ENCODE measurements around the gene PTX3. TPM values are rescaled to one million over a fixed set of nuclear protein-coding genes. Genes with fewer than 3 reads are reported as not detected.

Gene PTX3
- total and polyA plus RNA-seq, 4 donors, result 0.17 to 0.66 (median 0.28) TPM; not detected in 1

DNA sequence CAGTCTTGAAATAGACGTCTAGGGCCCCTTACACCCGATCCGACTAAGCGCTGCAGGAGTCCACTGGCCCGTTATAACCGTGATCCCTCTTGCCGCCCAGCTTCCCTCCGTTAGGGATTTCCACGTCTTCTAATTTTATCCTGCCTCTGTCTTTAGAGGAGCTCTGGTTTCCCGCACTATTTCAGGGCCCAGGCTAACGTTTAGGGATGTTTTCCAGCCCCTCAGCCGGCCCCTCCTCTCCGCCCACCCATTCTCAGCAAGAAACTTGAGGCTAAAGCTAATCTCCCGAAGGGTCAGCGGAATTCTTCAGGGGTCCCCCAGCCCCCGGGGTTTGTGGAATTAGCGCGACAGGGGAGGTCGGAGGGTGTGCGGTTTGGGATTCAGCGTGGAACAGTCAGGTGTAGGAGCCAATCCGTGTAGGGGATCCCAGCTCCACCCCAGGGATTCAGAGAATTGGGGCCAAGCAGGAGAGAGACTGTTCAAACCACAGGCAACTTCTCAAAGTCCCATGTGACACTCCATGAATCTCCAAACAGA, 1.6 kb downstream of the PTX3 start:
- TF ChIP-seq, protein P1, sequence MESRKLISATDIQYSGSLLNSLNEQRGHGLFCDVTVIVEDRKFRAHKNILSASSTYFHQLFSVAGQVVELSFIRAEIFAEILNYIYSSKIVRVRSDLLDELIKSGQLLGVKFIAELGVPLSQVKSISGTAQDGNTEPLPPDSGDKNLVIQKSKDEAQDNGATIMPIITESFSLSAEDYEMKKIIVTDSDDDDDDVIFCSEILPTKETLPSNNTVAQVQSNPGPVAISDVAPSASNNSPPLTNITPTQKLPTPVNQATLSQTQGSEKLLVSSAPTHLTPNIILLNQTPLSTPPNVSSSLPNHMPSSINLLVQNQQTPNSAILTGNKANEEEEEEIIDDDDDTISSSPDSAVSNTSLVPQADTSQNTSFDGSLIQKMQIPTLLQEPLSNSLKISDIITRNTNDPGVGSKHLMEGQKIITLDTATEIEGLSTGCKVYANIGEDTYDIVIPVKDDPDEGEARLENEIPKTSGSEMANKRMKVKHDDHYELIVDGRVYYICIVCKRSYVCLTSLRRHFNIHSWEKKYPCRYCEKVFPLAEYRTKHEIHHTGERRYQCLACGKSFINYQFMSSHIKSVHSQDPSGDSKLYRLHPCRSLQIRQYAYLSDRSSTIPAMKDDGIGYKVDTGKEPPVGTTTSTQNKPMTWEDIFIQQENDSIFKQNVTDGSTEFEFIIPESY (IDR thresholded peaks at IDR 0.05), result no peak
- TF ChIP-seq FOXA1 (IDR thresholded peaks at IDR 0.05), result no peak
- TF ChIP-seq, protein P2, sequence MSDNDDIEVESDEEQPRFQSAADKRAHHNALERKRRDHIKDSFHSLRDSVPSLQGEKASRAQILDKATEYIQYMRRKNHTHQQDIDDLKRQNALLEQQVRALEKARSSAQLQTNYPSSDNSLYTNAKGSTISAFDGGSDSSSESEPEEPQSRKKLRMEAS (IDR thresholded peaks at IDR 0.05), result no peak
- TF ChIP-seq RXRA (IDR thresholded peaks at IDR 0.05), result no peak
- no peak for TF ChIP-seq NR2F2 (IDR thresholded peaks at IDR 0.05)
- no peak for TF ChIP-seq HNF4G (IDR thresholded peaks at IDR 0.05)
- TF ChIP-seq HNF4A (conservative IDR thresholded peaks at IDR 0.05), result no peak
- TF ChIP-seq EGR1 (IDR thresholded peaks at IDR 0.05; ENCODE audit: low read depth in 2 of 2), result no peak
- no peak for TF ChIP-seq GABPA (IDR thresholded peaks at IDR 0.05 in 1 of 2, conservative IDR thresholded peaks at IDR 0.05 in 1 of 2)
- TF ChIP-seq, protein P3, sequence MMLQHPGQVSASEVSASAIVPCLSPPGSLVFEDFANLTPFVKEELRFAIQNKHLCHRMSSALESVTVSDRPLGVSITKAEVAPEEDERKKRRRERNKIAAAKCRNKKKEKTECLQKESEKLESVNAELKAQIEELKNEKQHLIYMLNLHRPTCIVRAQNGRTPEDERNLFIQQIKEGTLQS (IDR thresholded peaks at IDR 0.05), result no peak
- TF ChIP-seq YY1 (IDR thresholded peaks at IDR 0.05), result no peak
- TF ChIP-seq, protein P4, sequence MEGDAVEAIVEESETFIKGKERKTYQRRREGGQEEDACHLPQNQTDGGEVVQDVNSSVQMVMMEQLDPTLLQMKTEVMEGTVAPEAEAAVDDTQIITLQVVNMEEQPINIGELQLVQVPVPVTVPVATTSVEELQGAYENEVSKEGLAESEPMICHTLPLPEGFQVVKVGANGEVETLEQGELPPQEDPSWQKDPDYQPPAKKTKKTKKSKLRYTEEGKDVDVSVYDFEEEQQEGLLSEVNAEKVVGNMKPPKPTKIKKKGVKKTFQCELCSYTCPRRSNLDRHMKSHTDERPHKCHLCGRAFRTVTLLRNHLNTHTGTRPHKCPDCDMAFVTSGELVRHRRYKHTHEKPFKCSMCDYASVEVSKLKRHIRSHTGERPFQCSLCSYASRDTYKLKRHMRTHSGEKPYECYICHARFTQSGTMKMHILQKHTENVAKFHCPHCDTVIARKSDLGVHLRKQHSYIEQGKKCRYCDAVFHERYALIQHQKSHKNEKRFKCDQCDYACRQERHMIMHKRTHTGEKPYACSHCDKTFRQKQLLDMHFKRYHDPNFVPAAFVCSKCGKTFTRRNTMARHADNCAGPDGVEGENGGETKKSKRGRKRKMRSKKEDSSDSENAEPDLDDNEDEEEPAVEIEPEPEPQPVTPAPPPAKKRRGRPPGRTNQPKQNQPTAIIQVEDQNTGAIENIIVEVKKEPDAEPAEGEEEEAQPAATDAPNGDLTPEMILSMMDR (IDR thresholded peaks at IDR 0.05; ENCODE audit: low read depth, low read length, missing input control), result no peak
- DNase-seq (ENCODE audit: low spot score), result no peak
- no peaks in the 10 kb centered on the region for H3K9me3 ChIP-seq (ENCODE audit: control insufficient read depth in 4 of 4, low read length in 3 of 4)
- H3K4me1 ChIP-seq (ENCODE audit: control insufficient read depth in 4 of 4, insufficient read depth in 4 of 4, low read length in 3 of 4), result peaks cover 9 to 19% (median 14%) of the 10 kb centered on the region in 4 donors
- peak overlapping the region in 2 of 3 donors; percentile 24 to 61 for H3K4me3 ChIP-seq (ENCODE audit: low read depth in 1 of 3, low read length in 3 of 3)
- no peaks in the 10 kb centered on the region for H3K36me3 ChIP-seq (ENCODE audit: control insufficient read depth in 4 of 4, insufficient read depth in 3 of 4, low read depth in 1 of 4, low read length in 3 of 4)
- H3K9ac ChIP-seq (ENCODE audit: low read depth in 1 of 2, low read length in 2 of 2), result no peak overlapping the region
- H3K27ac ChIP-seq (ENCODE audit: low read depth in 1 of 2, low read length in 2 of 2), result no peak overlapping the region
- WGBS, result 4% methylated on average over 22 of the region's 22 CpGs
- peaks cover 0 to 13% (median 3%) of the 10 kb centered on the region in 4 donors for H3K27me3 ChIP-seq (ENCODE audit: control insufficient read depth in 4 of 4, insufficient read depth in 4 of 4, low read length in 3 of 4)

DNA sequence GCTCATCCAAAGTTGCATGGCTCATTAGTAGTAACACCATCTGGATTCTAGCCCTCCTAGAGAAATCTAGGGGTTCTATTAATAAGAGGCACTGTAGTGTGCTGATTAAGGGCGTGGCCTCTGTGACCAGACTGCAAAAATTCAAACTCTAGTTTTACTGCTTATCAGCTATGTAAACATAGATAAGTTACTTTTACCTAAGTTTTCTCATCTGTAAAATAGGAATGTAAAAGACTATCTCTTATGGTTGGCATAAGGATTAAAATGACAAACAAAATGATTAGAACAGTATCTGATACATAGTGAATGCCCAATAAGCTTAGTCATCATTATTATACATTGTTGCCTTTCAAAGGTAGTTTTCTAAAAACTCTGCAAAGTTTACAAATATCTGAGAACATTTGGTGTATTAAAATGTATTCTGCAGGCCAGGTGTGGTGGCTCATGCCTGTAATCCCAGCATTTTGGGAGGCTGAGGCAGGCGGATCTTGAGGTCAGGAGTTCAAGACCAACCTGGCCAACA, 4.5 kb downstream of the PTX3 start:
- H3K27me3 ChIP-seq (ENCODE audit: control insufficient read depth in 4 of 4, insufficient read depth in 4 of 4, low read length in 3 of 4), result peaks cover 0 to 13% (median 3%) of the 10 kb centered on the region in 4 donors
- DNase-seq (ENCODE audit: low spot score), result no peak
- H3K36me3 ChIP-seq (ENCODE audit: control insufficient read depth in 4 of 4, insufficient read depth in 3 of 4, low read depth in 1 of 4, low read length in 3 of 4), result no peaks in the 10 kb centered on the region
- peaks cover 9 to 19% (median 14%) of the 10 kb centered on the region in 4 donors for H3K4me1 ChIP-seq (ENCODE audit: control insufficient read depth in 4 of 4, insufficient read depth in 4 of 4, low read length in 3 of 4)
- H3K4me3 ChIP-seq (ENCODE audit: low read depth in 1 of 3, low read length in 3 of 3), result no peak overlapping the region
- H3K9me3 ChIP-seq (ENCODE audit: control insufficient read depth in 4 of 4, low read length in 3 of 4), result no peaks in the 10 kb centered on the region
- no peak overlapping the region for H3K27ac ChIP-seq (ENCODE audit: low read depth in 1 of 2, low read length in 2 of 2)
- no peak overlapping the region for H3K9ac ChIP-seq (ENCODE audit: low read depth in 1 of 2, low read length in 2 of 2)
- 84% methylated on average over 2 of the region's 2 CpGs for WGBS
- TF ChIP-seq FOXA1 (IDR thresholded peaks at IDR 0.05), result no peak
- TF ChIP-seq, protein P2 (IDR thresholded peaks at IDR 0.05), result no peak
- TF ChIP-seq HNF4A (conservative IDR thresholded peaks at IDR 0.05), result no peak
- TF ChIP-seq YY1 (IDR thresholded peaks at IDR 0.05), result no peak
- TF ChIP-seq FOXA2 (IDR thresholded peaks at IDR 0.05), result no peak
- TF ChIP-seq NR2F2 (IDR thresholded peaks at IDR 0.05), result no peak
- no peak for TF ChIP-seq GABPA (IDR thresholded peaks at IDR 0.05 in 1 of 2, conservative IDR thresholded peaks at IDR 0.05 in 1 of 2)
- TF ChIP-seq, protein P5, sequence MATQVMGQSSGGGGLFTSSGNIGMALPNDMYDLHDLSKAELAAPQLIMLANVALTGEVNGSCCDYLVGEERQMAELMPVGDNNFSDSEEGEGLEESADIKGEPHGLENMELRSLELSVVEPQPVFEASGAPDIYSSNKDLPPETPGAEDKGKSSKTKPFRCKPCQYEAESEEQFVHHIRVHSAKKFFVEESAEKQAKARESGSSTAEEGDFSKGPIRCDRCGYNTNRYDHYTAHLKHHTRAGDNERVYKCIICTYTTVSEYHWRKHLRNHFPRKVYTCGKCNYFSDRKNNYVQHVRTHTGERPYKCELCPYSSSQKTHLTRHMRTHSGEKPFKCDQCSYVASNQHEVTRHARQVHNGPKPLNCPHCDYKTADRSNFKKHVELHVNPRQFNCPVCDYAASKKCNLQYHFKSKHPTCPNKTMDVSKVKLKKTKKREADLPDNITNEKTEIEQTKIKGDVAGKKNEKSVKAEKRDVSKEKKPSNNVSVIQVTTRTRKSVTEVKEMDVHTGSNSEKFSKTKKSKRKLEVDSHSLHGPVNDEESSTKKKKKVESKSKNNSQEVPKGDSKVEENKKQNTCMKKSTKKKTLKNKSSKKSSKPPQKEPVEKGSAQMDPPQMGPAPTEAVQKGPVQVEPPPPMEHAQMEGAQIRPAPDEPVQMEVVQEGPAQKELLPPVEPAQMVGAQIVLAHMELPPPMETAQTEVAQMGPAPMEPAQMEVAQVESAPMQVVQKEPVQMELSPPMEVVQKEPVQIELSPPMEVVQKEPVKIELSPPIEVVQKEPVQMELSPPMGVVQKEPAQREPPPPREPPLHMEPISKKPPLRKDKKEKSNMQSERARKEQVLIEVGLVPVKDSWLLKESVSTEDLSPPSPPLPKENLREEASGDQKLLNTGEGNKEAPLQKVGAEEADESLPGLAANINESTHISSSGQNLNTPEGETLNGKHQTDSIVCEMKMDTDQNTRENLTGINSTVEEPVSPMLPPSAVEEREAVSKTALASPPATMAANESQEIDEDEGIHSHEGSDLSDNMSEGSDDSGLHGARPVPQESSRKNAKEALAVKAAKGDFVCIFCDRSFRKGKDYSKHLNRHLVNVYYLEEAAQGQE (IDR thresholded peaks at IDR 0.05), result no peak
- no peak for TF ChIP-seq TAF1 (conservative IDR thresholded peaks at IDR 0.05)
- TF ChIP-seq, protein P4 (IDR thresholded peaks at IDR 0.05; ENCODE audit: low read depth, low read length, missing input control), result no peak
- no peak for TF ChIP-seq JUND (IDR thresholded peaks at IDR 0.05)
- no peak for TF ChIP-seq HNF4G (IDR thresholded peaks at IDR 0.05)
- TF ChIP-seq SP1 (IDR thresholded peaks at IDR 0.05), result no peak
- TF ChIP-seq RXRA (IDR thresholded peaks at IDR 0.05), result no peak
